Measurements from ENCODE around the gene EXOC3.
"Not testable (repeated sequence)": the region's sequence is repeated elsewhere in the genome, so short reads cannot be mapped to it uniquely, and the experiment has no call there.

EXOC3 gene

GRCh38 chr5:400282-401145 is 42.5 kb upstream of the EXOC3 start:
- Histone ChIP-seq H3K4me3 (ENCODE audit: low read length) (peak overlapping the region; percentile 31; the same call in 1 of the 2 replicates), H3K36me3 (ENCODE audit: insufficient read depth, low read depth, low read length) (no peaks in the 10 kb centered on the region)

DNA sequence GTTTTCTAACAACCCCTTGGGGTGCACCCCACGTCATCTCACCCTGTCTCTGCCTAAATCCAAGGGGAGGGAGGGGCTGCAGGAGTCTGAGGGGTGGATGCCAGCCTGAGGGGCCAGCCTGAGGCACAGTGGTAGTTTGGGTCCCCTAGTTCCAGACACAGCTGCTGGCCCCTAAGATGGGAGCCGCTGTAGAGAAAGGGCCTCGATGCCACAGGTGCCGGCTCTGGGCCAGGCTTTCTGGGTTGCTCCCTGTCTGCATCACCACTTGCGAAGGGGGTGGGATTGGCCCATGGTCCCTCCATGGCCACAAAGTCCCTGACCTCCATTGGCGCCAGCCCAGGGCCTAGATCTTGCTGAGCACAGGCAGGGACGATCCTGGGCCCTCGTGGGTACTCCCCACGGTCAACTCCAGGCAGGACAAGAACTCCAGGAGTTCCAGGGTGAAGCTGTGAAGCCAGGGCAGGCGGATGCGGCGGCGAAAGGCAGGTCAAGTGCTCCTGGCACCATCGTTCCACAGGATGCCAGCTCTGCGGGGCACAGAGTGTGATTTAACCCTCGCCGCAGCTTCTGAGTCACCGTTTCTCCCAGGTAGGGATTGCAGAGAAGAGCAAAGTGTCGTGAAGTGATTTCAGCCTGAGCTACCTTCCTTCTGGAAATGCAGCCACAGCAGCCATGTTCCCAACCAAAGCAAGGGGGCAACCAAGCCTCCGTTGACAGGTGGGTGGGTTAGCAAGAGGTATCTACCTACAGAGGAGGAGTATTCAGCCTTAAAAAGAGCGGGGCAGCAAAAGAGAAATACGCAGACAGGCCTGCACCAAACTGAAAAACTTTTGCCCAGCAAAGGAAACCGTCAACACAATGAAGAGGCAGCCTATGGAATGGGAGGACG is 41.6 kb upstream of the EXOC3 start:
- no peak overlapping the region for H3K9ac ChIP-seq (ENCODE audit: low read depth, low read length)
- H3K4me1 ChIP-seq (ENCODE audit: insufficient read depth, low read length): no peaks in the 10 kb centered on the region
- no peaks in the 10 kb centered on the region for H3K36me3 ChIP-seq (ENCODE audit: insufficient read depth, low read depth, low read length)
- H3K27me3 ChIP-seq (ENCODE audit: insufficient read depth, low read length): peaks cover 27% of the 10 kb centered on the region; the same call in 1 of the 2 replicates
- H3K4me3 ChIP-seq (ENCODE audit: low read length): no peak overlapping the region
- H3K9me3 ChIP-seq (ENCODE audit: insufficient read depth, low read depth, low read length): no peaks in the 10 kb centered on the region
- H3K27ac ChIP-seq (ENCODE audit: low read length): no peak overlapping the region

More at GRCh38 chr5:400282-401145, 42.5 kb upstream of the EXOC3 start:
- no peaks in the 10 kb centered on the region for H3K9me3 ChIP-seq (ENCODE audit: insufficient read depth, low read depth, low read length)
- no peaks in the 10 kb centered on the region for H3K4me1 ChIP-seq (ENCODE audit: insufficient read depth, low read length)
- peak overlapping the region; percentile 45; the same call in 1 of the 2 replicates for H3K9ac ChIP-seq (ENCODE audit: low read depth, low read length)
- H3K27me3 ChIP-seq (ENCODE audit: insufficient read depth, low read length): peaks cover 27% of the 10 kb centered on the region; the same call in 1 of the 2 replicates
- no peak overlapping the region for H3K27ac ChIP-seq (ENCODE audit: low read length)

GRCh38 chr5:402219-402614 is 40.8 kb upstream of the EXOC3 start:
- not testable (repeated sequence) for H3K4me1 ChIP-seq (ENCODE audit: insufficient read depth, low read length); H3K9ac ChIP-seq (ENCODE audit: low read depth, low read length); H3K4me3 ChIP-seq (ENCODE audit: low read length); H3K9me3 ChIP-seq (ENCODE audit: insufficient read depth, low read depth, low read length); H3K27ac ChIP-seq (ENCODE audit: low read length); H3K36me3 ChIP-seq (ENCODE audit: insufficient read depth, low read depth, low read length)
- H3K27me3 ChIP-seq (ENCODE audit: insufficient read depth, low read length): peaks cover 27% of the 10 kb centered on the region; the same call in 1 of the 2 replicates

DNA sequence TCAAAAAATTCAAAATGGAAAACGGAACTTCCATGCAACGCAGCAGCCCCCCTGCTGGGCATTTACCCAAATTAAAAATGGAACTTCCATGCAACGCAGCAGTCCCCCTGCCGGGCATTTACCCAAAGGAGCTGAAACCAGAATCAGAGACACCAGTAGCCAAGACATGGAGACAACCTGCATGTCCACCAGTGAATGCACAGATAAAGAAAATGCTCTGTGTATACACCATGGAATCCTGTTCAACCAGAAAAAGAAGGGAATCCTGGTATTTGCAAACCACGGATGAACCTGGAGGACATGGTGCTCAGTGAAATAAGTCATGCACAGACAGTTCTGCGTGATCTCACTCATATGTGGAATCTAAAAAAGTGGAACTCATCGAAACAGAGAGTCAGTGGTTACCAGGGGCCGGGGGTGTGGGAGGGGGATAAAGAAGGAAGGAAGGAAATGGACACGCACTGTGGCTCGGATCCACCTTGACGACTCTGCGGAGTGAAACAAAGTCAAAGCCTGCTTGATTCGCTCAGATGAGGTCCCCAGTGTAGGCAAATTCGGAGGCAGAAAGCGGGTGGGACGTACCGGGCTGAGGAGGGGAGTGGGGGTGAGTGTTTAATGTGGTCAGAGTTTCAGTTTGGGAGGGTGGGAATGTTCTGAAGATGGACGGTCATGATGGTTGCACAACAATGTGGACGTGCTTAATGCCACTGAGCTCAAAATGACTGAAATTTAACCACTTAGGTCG is 40.2 kb upstream of the EXOC3 start:
- H3K36me3 ChIP-seq (ENCODE audit: insufficient read depth, low read depth, low read length): no peaks in the 10 kb centered on the region
- no peaks in the 10 kb centered on the region for H3K9me3 ChIP-seq (ENCODE audit: insufficient read depth, low read depth, low read length)
- no peaks in the 10 kb centered on the region for H3K4me1 ChIP-seq (ENCODE audit: insufficient read depth, low read length)
- H3K4me3 ChIP-seq (ENCODE audit: low read length): no peak overlapping the region
- no peak overlapping the region for H3K27ac ChIP-seq (ENCODE audit: low read length)
- no peak overlapping the region for H3K9ac ChIP-seq (ENCODE audit: low read depth, low read length)
- H3K27me3 ChIP-seq (ENCODE audit: insufficient read depth, low read length): peaks cover 27% of the 10 kb centered on the region; the same call in 1 of the 2 replicates

DNA sequence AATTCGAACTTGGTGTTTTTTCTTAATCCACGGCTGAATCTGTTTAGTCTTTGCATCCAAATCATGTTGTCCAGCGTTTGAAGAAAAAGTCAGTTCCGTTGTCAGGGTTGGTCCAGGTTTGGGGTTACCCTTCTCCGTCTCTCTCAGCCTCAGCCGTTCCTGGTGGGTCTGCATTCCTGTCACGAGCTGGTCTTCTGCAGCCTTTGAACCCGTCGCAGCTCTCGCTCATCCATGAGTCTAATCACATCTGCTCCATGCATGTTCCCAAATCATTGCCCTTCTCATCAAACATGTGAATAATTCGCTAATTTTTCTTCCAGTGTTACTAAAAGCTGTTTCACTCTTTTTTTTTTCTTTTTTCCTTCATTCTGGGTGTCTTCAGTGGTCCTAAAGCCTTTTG is 39.0 kb upstream of the EXOC3 start:
- H3K4me1 ChIP-seq (ENCODE audit: insufficient read depth, low read length): no peaks in the 10 kb centered on the region
- H3K36me3 ChIP-seq (ENCODE audit: insufficient read depth, low read depth, low read length): no peaks in the 10 kb centered on the region
- no peak overlapping the region for H3K27ac ChIP-seq (ENCODE audit: low read length)
- H3K4me3 ChIP-seq (ENCODE audit: low read length): no peak overlapping the region
- no peak overlapping the region for H3K9ac ChIP-seq (ENCODE audit: low read depth, low read length)
- H3K9me3 ChIP-seq (ENCODE audit: insufficient read depth, low read depth, low read length): no peaks in the 10 kb centered on the region
- peaks cover 27% of the 10 kb centered on the region; the same call in 1 of the 2 replicates for H3K27me3 ChIP-seq (ENCODE audit: insufficient read depth, low read length)

- H3K4me3 ChIP-seq (ENCODE audit: low read length): no peak overlapping the region
- no peak overlapping the region for H3K27ac ChIP-seq (ENCODE audit: low read length)
- no peaks in the 10 kb centered on the region for H3K9me3 ChIP-seq (ENCODE audit: insufficient read depth, low read depth, low read length)
- no peak overlapping the region for H3K9ac ChIP-seq (ENCODE audit: low read depth, low read length)
- H3K36me3 ChIP-seq (ENCODE audit: insufficient read depth, low read depth, low read length): no peaks in the 10 kb centered on the region
- H3K4me1 ChIP-seq (ENCODE audit: insufficient read depth, low read length): no peaks in the 10 kb centered on the region
- H3K27me3 ChIP-seq (ENCODE audit: insufficient read depth, low read length): peaks cover 22% of the 10 kb centered on the region; the same call in 1 of the 2 replicates
These were observed 38.2 kb upstream of the EXOC3 start for GRCh38 chr5:404666-405241.

- H3K27me3 ChIP-seq (ENCODE audit: insufficient read depth, low read length): peaks cover 17% of the 10 kb centered on the region; the same call in 1 of the 2 replicates
- no peaks in the 10 kb centered on the region for H3K9me3 ChIP-seq (ENCODE audit: insufficient read depth, low read depth, low read length)
- H3K27ac ChIP-seq (ENCODE audit: low read length): no peak overlapping the region
- H3K9ac ChIP-seq (ENCODE audit: low read depth, low read length): no peak overlapping the region
- H3K36me3 ChIP-seq (ENCODE audit: insufficient read depth, low read depth, low read length): no peaks in the 10 kb centered on the region
- no peak overlapping the region for H3K4me3 ChIP-seq (ENCODE audit: low read length)
- no peaks in the 10 kb centered on the region for H3K4me1 ChIP-seq (ENCODE audit: insufficient read depth, low read length)
These were observed 37.6 kb upstream of the EXOC3 start for GRCh38 chr5:405421-405820.

GRCh38 chr5:406041-406440 is 36.9 kb upstream of the EXOC3 start:
- H3K9me3 ChIP-seq (ENCODE audit: insufficient read depth, low read depth, low read length): no peaks in the 10 kb centered on the region
- H3K36me3 ChIP-seq (ENCODE audit: insufficient read depth, low read depth, low read length): no peaks in the 10 kb centered on the region
- H3K27ac ChIP-seq (ENCODE audit: low read length): no peak overlapping the region
- peaks cover 11% of the 10 kb centered on the region; the same call in 1 of the 2 replicates for H3K27me3 ChIP-seq (ENCODE audit: insufficient read depth, low read length)
- no peak overlapping the region for H3K4me3 ChIP-seq (ENCODE audit: low read length)
- no peaks in the 10 kb centered on the region for H3K4me1 ChIP-seq (ENCODE audit: insufficient read depth, low read length)
- no peak overlapping the region for H3K9ac ChIP-seq (ENCODE audit: low read depth, low read length)

DNA sequence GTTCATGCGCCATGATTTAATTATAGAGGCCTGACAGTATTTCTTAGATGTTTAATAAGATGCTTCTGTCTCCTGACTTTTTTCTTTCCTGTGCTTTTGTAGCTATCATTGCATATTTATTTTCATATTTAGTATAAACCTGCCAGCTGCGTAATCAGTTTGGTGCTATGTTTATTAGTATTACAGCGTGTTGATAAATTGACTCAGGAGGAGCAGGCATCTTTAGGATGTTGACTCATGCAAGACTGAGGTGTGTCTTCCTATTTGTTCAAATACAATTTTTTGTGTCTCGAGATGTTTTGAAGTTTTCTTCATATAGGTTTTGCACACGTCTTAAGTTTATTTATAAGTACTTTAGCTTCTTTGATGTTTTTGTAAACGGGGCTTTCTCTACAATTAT is 35.9 kb upstream of the EXOC3 start:
- H3K27me3 ChIP-seq (ENCODE audit: insufficient read depth, low read length): peaks cover under 1% of the 10 kb centered on the region; the same call in 1 of the 2 replicates
- H3K9me3 ChIP-seq (ENCODE audit: insufficient read depth, low read depth, low read length): no peaks in the 10 kb centered on the region
- H3K27ac ChIP-seq (ENCODE audit: low read length): no peak overlapping the region
- H3K36me3 ChIP-seq (ENCODE audit: insufficient read depth, low read depth, low read length): no peaks in the 10 kb centered on the region
- no peak overlapping the region for H3K4me3 ChIP-seq (ENCODE audit: low read length)
- H3K9ac ChIP-seq (ENCODE audit: low read depth, low read length): no peak overlapping the region
- H3K4me1 ChIP-seq (ENCODE audit: insufficient read depth, low read length): no peaks in the 10 kb centered on the region

- no peak overlapping the region for H3K9ac ChIP-seq (ENCODE audit: low read depth, low read length)
These were observed 35.1 kb upstream of the EXOC3 start for GRCh38 chr5:407801-408268.

More at GRCh38 chr5:407801-408268, 35.1 kb upstream of the EXOC3 start:
- Histone ChIP-seq H3K4me1 (ENCODE audit: insufficient read depth, low read length) (no peaks in the 10 kb centered on the region), H3K9me3 (ENCODE audit: insufficient read depth, low read depth, low read length) (no peaks in the 10 kb centered on the region), H3K27ac (ENCODE audit: low read length) (no peak overlapping the region), H3K36me3 (ENCODE audit: insufficient read depth, low read depth, low read length) (no peaks in the 10 kb centered on the region), H3K27me3 (ENCODE audit: insufficient read depth, low read length) (no peaks in the 10 kb centered on the region), H3K4me3 (ENCODE audit: low read length) (no peak overlapping the region)

All from iPS-20b (cell line).